A673 (cell line): Measurements from ENCODE around the gene BEST1.

Experiments
- EZH2 ChIP-seq: fragments of 200-600 bp; sonication (generic); IDR thresholded peaks from 2 replicates; pipeline ENCODE4 v1.6.1; 2017; ENCODE audit warnings: borderline replicate concordance, low read depth, mild to moderate bottlenecking, mixed read lengths, antibody characterized with exemption, low read length; ENCODE audit not compliant: poor library complexity, severe bottlenecking
- TF ChIP-seq, protein P1 (sequence below): fragments of 300-800, 200-600 bp; sonication (generic); conservative IDR thresholded peaks from 2 replicates; pipeline ENCODE4 v1.5.1; 2017; ENCODE audit warnings: low read depth, mild to moderate bottlenecking, antibody characterized with exemption, low read length, moderate library complexity, mixed read lengths

DNA sequence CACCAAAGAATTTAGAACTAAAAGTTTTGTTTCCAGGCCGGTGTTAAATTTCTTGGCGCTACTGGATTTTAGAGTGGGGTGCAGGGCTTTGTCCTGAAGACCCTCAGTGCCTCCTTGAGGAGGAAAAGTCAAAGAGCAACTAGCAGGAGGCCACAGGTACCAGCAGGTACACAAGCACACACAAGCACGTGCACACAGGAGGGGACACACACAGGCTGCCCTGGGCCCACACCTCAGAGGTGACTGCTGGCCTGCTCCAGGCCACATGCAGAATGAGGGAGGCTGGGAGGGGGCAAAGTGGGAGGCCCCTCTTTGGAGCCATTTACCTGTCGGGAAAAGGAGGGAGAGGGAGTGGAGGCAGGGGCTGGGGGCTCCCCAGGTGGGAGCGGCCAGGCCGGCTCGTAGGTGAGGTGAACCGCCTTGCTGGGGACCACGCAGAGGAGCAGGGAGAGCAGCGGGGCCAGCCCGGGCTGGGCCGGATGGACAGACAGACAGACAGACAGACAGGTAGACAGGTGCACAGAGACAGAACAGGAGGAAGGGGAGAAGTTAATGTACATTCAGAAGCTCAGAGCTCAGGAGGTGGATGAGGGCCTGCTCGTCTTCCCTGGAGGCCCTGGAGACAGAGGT, 45.0 kb upstream of the BEST1 start:
- TF ChIP-seq, protein P1, sequence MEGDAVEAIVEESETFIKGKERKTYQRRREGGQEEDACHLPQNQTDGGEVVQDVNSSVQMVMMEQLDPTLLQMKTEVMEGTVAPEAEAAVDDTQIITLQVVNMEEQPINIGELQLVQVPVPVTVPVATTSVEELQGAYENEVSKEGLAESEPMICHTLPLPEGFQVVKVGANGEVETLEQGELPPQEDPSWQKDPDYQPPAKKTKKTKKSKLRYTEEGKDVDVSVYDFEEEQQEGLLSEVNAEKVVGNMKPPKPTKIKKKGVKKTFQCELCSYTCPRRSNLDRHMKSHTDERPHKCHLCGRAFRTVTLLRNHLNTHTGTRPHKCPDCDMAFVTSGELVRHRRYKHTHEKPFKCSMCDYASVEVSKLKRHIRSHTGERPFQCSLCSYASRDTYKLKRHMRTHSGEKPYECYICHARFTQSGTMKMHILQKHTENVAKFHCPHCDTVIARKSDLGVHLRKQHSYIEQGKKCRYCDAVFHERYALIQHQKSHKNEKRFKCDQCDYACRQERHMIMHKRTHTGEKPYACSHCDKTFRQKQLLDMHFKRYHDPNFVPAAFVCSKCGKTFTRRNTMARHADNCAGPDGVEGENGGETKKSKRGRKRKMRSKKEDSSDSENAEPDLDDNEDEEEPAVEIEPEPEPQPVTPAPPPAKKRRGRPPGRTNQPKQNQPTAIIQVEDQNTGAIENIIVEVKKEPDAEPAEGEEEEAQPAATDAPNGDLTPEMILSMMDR = no peak
- no peak for TF ChIP-seq EZH2
